Liver (tissue), 9 donors: ENCODE measurements around the gene PARD6A. TPM values are rescaled to one million over a fixed set of nuclear protein-coding genes. Genes with fewer than 3 reads are reported as not detected.
A peak's percentile ranks its signal among the peaks of the same experiment; 100 is the strongest.

Experiments used
- DNase-seq: peaks from one replicate; pipeline ENCODE4 v3.0.0-alpha.2; 2017; ENCODE audit warnings: low spot score
- H3K27ac ChIP-seq, 2 donors: one replicate each; pipeline ENCODE4 v1.7.0; 2013; ENCODE audit warnings: inconsistent platforms in 2 of 2, low read length in 2 of 2, control low read depth in 1 of 2, low read depth in 1 of 2, mild to moderate bottlenecking in 1 of 2
- H3K27me3 ChIP-seq, 4 donors: one replicate each; pipeline versions ENCODE4 v1.6.1 to v1.7.0; 2013; ENCODE audit warnings: low read length in 3 of 4, inconsistent platforms in 1 of 4, mild to moderate bottlenecking in 1 of 4, moderate library complexity in 1 of 4; ENCODE audit not compliant: control insufficient read depth in 4 of 4, insufficient read depth in 4 of 4
- H3K36me3 ChIP-seq, 4 donors: one replicate each; pipeline versions ENCODE4 v1.6.1 to v1.7.0; 2013; ENCODE audit warnings: low read length in 3 of 4, mild to moderate bottlenecking in 3 of 4, low read depth in 1 of 4, moderate library complexity in 1 of 4; ENCODE audit not compliant: control insufficient read depth in 4 of 4, insufficient read depth in 3 of 4
- H3K4me1 ChIP-seq, 4 donors: one replicate each; pipeline versions ENCODE4 v1.6.1 to v1.7.0; 2013; ENCODE audit warnings: low read length in 3 of 4, mild to moderate bottlenecking in 3 of 4, moderate library complexity in 1 of 4; ENCODE audit not compliant: control insufficient read depth in 4 of 4, insufficient read depth in 4 of 4
- H3K4me3 ChIP-seq, 3 donors: one replicate each; pipeline versions ENCODE4 v1.6.1 to v1.7.0; 2013; ENCODE audit warnings: low read length in 3 of 3, control low read depth in 1 of 3, low read depth in 1 of 3, mild to moderate bottlenecking in 1 of 3
- H3K9ac ChIP-seq, 2 donors: one replicate each; pipeline ENCODE4 v1.7.0; 2013; ENCODE audit warnings: low read length in 2 of 2, mild to moderate bottlenecking in 2 of 2, moderate library complexity in 2 of 2, control low read depth in 1 of 2, low read depth in 1 of 2
- H3K9me3 ChIP-seq, 4 donors: one replicate each; pipeline versions ENCODE4 v1.6.1 to v1.7.0; 2013; ENCODE audit warnings: low read length in 3 of 4; ENCODE audit not compliant: control insufficient read depth in 4 of 4
- EGR1 ChIP-seq, 2 donors: IDR thresholded peaks; 2 replicates each; pipeline ENCODE4 v1.6.1; 2016 to 2018; ENCODE audit warnings: antibody characterized with exemption in 2 of 2, low read depth in 2 of 2
- FOXA1 ChIP-seq: IDR thresholded peaks from 2 replicates; pipeline ENCODE4 v1.6.1; 2016; ENCODE audit warnings: antibody characterized with exemption
- FOXA2 ChIP-seq: IDR thresholded peaks from 2 replicates; pipeline ENCODE4 v1.6.1; 2016; ENCODE audit warnings: antibody characterized with exemption
- GABPA ChIP-seq, 2 donors: IDR thresholded peaks in 1 of 2; conservative IDR thresholded peaks in 1 of 2; 2 replicates each; pipeline ENCODE4 v1.6.1; 2016; ENCODE audit warnings: antibody characterized with exemption in 2 of 2, mild to moderate bottlenecking in 1 of 2, moderate library complexity in 1 of 2
- HNF4A ChIP-seq, 2 donors: conservative IDR thresholded peaks; 2 replicates each; pipeline ENCODE4 v1.6.1; 2016; ENCODE audit warnings: antibody characterized with exemption in 2 of 2, mild to moderate bottlenecking in 2 of 2
- HNF4G ChIP-seq: IDR thresholded peaks from 2 replicates; pipeline ENCODE4 v1.6.1; 2016; ENCODE audit warnings: antibody characterized with exemption
- JUND ChIP-seq, 2 donors: IDR thresholded peaks; 2 replicates each; pipeline ENCODE4 v1.6.1; 2016; ENCODE audit warnings: antibody characterized with exemption in 2 of 2
- MAX ChIP-seq: IDR thresholded peaks from 2 replicates; pipeline ENCODE4 v1.6.1; 2016; ENCODE audit warnings: antibody characterized with exemption
- NR2F2 ChIP-seq: IDR thresholded peaks from 2 replicates; pipeline ENCODE4 v1.6.1; 2016; ENCODE audit warnings: antibody characterized with exemption
- RAD21 ChIP-seq, 2 donors: IDR thresholded peaks; 2 replicates each; pipeline ENCODE4 v1.6.1; 2016; ENCODE audit warnings: antibody characterized with exemption in 2 of 2, mild to moderate bottlenecking in 2 of 2
- RXRA ChIP-seq, 2 donors: IDR thresholded peaks; 2 replicates each; pipeline ENCODE4 v1.6.1; 2017 to 2018; ENCODE audit warnings: antibody characterized with exemption in 2 of 2, mild to moderate bottlenecking in 1 of 2
- SP1 ChIP-seq: IDR thresholded peaks from 2 replicates; pipeline ENCODE4 v1.6.1; 2018; ENCODE audit warnings: antibody characterized with exemption, mild to moderate bottlenecking
- YY1 ChIP-seq: IDR thresholded peaks from 2 replicates; pipeline ENCODE4 v1.6.1; 2016; ENCODE audit warnings: antibody characterized with exemption, mild to moderate bottlenecking
- WGBS: extraction: QIAGEN DNeasy Blood & Tissue Kit; methylation state at CpG from one replicate; pipeline ENCODE4 v1.1.7; 2013; 5-methylcytosine and 5-hydroxymethylcytosine counted together
- polyA plus RNA-seq, 2 donors: library from polyadenylated mRNA; stranded (reverse) in 1 of 2; unstranded in 1 of 2; fragments of 200-250 nt in 1 of 2; fragments of >200 nt in 1 of 2; fragmentation: Nextera tagmentation in 1 of 2; extraction: Ambion mirVana in 1 of 2; gene quantifications; one replicate each; pipeline versions ENCODE4 v1.2.1 to v1.2.3, GENCODE V29; 2013 to 2015
- total RNA-seq, 2 donors: library from RNA; depleted of rRNA; stranded (reverse); fragments of >200 nt; gene quantifications; one replicate each; pipeline ENCODE4 v1.2.3, GENCODE V29; 2014
- TF ChIP-seq, protein P1 (sequence below): IDR thresholded peaks from 2 replicates; pipeline ENCODE4 v1.6.1; 2016; ENCODE audit warnings: antibody characterized with exemption
- TF ChIP-seq, protein P2 (sequence below): IDR thresholded peaks from 2 replicates; pipeline ENCODE4 v1.6.1; 2016; ENCODE audit warnings: antibody characterized with exemption, mild to moderate bottlenecking
- TF ChIP-seq, protein P3 (sequence below): fragments of 150-350 bp; IDR thresholded peaks from 2 replicates; pipeline ENCODE4 v1.5.1; 2017; ENCODE audit warnings: improper control_type of control experiment, low read depth, low read length; ENCODE audit not compliant: missing input control
- donor health status: healthy.
- donor health status: healthy.
- donor health status: healthy.
- donor health status: healthy.
- donor health status: healthy.

PARD6A gene
- total and polyA plus RNA-seq, 4 donors = 0.42 to 2.4 (median 1.8) TPM

DNA sequence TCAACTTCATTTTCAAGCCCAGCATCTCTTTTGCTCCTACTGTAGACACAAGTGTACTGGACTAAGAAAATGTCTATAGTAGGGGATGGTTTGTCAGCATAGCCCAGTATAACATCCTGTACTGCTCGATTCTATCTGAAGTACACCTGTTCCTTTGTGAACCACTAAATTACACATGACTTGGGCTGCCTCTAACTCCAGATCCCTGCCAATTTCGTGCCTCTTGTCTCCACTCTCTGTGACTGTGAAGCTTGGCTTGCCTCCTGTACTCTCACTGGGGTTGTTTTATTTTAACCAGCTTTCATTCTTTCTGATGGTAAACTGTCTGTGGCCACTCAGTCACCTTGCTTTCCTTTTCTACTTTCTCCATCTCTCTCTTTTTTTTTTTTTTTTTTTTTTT is 33.9 kb downstream of the PARD6A start:
- no peaks in the 10 kb centered on the region for H3K9me3 ChIP-seq
- WGBS = 42% methylated on average over 2 of the region's 2 CpGs
- no peak for DNase-seq
- TF ChIP-seq, protein P1, sequence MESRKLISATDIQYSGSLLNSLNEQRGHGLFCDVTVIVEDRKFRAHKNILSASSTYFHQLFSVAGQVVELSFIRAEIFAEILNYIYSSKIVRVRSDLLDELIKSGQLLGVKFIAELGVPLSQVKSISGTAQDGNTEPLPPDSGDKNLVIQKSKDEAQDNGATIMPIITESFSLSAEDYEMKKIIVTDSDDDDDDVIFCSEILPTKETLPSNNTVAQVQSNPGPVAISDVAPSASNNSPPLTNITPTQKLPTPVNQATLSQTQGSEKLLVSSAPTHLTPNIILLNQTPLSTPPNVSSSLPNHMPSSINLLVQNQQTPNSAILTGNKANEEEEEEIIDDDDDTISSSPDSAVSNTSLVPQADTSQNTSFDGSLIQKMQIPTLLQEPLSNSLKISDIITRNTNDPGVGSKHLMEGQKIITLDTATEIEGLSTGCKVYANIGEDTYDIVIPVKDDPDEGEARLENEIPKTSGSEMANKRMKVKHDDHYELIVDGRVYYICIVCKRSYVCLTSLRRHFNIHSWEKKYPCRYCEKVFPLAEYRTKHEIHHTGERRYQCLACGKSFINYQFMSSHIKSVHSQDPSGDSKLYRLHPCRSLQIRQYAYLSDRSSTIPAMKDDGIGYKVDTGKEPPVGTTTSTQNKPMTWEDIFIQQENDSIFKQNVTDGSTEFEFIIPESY = no peak
- TF ChIP-seq JUND (IDR thresholded peaks at IDR 0.05) (no peak), HNF4A (conservative IDR thresholded peaks at IDR 0.05) (no peak), MAX (no peak), FOXA1 (no peak), EGR1 (IDR thresholded peaks at IDR 0.05; ENCODE audit: low read depth in 2 of 2) (no peak), NR2F2 (no peak), RAD21 (IDR thresholded peaks at IDR 0.05) (no peak), GABPA (IDR thresholded peaks at IDR 0.05 in 1 of 2, conservative IDR thresholded peaks at IDR 0.05 in 1 of 2) (no peak), SP1 (no peak), HNF4G (no peak), FOXA2 (no peak), RXRA (IDR thresholded peaks at IDR 0.05) (no peak)
- TF ChIP-seq, protein P2, sequence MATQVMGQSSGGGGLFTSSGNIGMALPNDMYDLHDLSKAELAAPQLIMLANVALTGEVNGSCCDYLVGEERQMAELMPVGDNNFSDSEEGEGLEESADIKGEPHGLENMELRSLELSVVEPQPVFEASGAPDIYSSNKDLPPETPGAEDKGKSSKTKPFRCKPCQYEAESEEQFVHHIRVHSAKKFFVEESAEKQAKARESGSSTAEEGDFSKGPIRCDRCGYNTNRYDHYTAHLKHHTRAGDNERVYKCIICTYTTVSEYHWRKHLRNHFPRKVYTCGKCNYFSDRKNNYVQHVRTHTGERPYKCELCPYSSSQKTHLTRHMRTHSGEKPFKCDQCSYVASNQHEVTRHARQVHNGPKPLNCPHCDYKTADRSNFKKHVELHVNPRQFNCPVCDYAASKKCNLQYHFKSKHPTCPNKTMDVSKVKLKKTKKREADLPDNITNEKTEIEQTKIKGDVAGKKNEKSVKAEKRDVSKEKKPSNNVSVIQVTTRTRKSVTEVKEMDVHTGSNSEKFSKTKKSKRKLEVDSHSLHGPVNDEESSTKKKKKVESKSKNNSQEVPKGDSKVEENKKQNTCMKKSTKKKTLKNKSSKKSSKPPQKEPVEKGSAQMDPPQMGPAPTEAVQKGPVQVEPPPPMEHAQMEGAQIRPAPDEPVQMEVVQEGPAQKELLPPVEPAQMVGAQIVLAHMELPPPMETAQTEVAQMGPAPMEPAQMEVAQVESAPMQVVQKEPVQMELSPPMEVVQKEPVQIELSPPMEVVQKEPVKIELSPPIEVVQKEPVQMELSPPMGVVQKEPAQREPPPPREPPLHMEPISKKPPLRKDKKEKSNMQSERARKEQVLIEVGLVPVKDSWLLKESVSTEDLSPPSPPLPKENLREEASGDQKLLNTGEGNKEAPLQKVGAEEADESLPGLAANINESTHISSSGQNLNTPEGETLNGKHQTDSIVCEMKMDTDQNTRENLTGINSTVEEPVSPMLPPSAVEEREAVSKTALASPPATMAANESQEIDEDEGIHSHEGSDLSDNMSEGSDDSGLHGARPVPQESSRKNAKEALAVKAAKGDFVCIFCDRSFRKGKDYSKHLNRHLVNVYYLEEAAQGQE = no peak
- TF ChIP-seq, protein P3, sequence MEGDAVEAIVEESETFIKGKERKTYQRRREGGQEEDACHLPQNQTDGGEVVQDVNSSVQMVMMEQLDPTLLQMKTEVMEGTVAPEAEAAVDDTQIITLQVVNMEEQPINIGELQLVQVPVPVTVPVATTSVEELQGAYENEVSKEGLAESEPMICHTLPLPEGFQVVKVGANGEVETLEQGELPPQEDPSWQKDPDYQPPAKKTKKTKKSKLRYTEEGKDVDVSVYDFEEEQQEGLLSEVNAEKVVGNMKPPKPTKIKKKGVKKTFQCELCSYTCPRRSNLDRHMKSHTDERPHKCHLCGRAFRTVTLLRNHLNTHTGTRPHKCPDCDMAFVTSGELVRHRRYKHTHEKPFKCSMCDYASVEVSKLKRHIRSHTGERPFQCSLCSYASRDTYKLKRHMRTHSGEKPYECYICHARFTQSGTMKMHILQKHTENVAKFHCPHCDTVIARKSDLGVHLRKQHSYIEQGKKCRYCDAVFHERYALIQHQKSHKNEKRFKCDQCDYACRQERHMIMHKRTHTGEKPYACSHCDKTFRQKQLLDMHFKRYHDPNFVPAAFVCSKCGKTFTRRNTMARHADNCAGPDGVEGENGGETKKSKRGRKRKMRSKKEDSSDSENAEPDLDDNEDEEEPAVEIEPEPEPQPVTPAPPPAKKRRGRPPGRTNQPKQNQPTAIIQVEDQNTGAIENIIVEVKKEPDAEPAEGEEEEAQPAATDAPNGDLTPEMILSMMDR = no peak
- peaks cover 0 to 13% (median 9%) of the 10 kb centered on the region in 4 donors for H3K4me1 ChIP-seq
- H3K4me3 ChIP-seq = no peak overlapping the region
- H3K27ac ChIP-seq = peak overlapping the region in 1 of 2 donors; percentile 4
- no peak overlapping the region for H3K9ac ChIP-seq
- peaks cover 0 to 4% (median 2%) of the 10 kb centered on the region in 4 donors for H3K36me3 ChIP-seq
- no peaks in the 10 kb centered on the region for H3K27me3 ChIP-seq

GRCh38 chr16:67697422-67698185 is 36.8 kb downstream of the PARD6A start:
- peak overlapping the region in 1 of 2 donors; percentile 28 for H3K27ac ChIP-seq
- no peak overlapping the region for H3K4me3 ChIP-seq
- H3K9me3 ChIP-seq = no peaks in the 10 kb centered on the region
- DNase-seq = no peak
- H3K36me3 ChIP-seq = peaks cover 0 to 2% (median under 1%) of the 10 kb centered on the region in 4 donors
- TF ChIP-seq GABPA (IDR thresholded peaks at IDR 0.05 in 1 of 2, conservative IDR thresholded peaks at IDR 0.05 in 1 of 2) (no peak), NR2F2 (no peak), RXRA (IDR thresholded peaks at IDR 0.05) (no peak), YY1 (no peak), FOXA1 (no peak)
- peaks cover 0 to 13% (median 9%) of the 10 kb centered on the region in 4 donors for H3K4me1 ChIP-seq
- WGBS = 85% methylated on average over 4 of the region's 4 CpGs
- no peak overlapping the region for H3K9ac ChIP-seq
- no peaks in the 10 kb centered on the region for H3K27me3 ChIP-seq
